HCT116 (cell line): ENCODE data around the gene CST6. TPM values are rescaled to one million over a fixed set of nuclear protein-coding genes. Genes with fewer than 3 reads are reported as not detected.
A peak's percentile ranks its signal among the peaks of the same experiment; 100 is the strongest.

Experiments
- ATAC-seq: fragments of 200-7000 bp; cut with Tn5 transposase; 2 replicates; pipeline ENCODE4 v1.9.1; 2020; ENCODE audit warnings: mild to moderate bottlenecking, moderate library complexity
- BruUV-seq: library from RNA; stranded (reverse); fragments of 400-500 nt; replicated peaks from 2 replicates; lab custom pipeline; 2021; lab: Mats Ljungman, UMichigan
- CTCF ChIA-PET: fragments of 300-600 bp; sonication (Branson Sonifier 250); formaldehyde crosslinking; loops from one replicate; lab custom pipeline; 2021; ENCODE audit warnings: antibody characterized with exemption; lab: Charles Lee
- POLR2A ChIA-PET: fragments of 300-600, 350-600 bp; sonication (Branson Sonifier 250); formaldehyde crosslinking; loops from one replicate; lab custom pipeline; 2021; ENCODE audit warnings: antibody characterized with exemption; lab: Charles Lee
- RAD21 ChIA-PET, 2 experiments: fragments of 300-600 bp; sonication (Branson Sonifier 250); formaldehyde crosslinking; loops; one replicate each; lab custom pipeline; 2023; ENCODE audit warnings: low total read pairs in 2 of 2; ENCODE audit not compliant: uncharacterized antibody in 2 of 2, unreplicated experiment in 2 of 2, low non-redundant PET in 1 of 2; lab: Charles Lee
- DNase-seq: peaks from one replicate; pipeline ENCODE4 v3.0.0-alpha.2; 2010; ENCODE audit warnings: low read depth, low spot score
- H2AFZ ChIP-seq: fragments of 200-600 bp; shearing (Covaris generic), sonication (generic); 2 replicates; pipeline ENCODE4 v1.6.1; 2017; ENCODE audit warnings: low read depth, mixed run types, mixed read lengths, antibody characterized with exemption, low read length; ENCODE audit not compliant: poor library complexity, severe bottlenecking
- H3K27ac ChIP-seq: 2 replicates; pipeline ENCODE4 v1.5.1; 2012; ENCODE audit warnings: low read depth, low read length
- H3K27me3 ChIP-seq: fragments of 200-600 bp; sonication (generic); 2 replicates; pipeline ENCODE4 v1.6.1; 2016; ENCODE audit warnings: mixed run types, low read length, mixed read lengths; ENCODE audit not compliant: insufficient read depth
- H3K36me3 ChIP-seq, 2 experiments: fragments of 200-500 bp in 1 of 2; fragments of 200-600 bp in 1 of 2; sonication (Bioruptor generic) in 1 of 2; sonication (generic) in 1 of 2; 2 replicates each; pipeline versions ENCODE4 v1.5.1 to v1.6.1; 2014 to 2016; ENCODE audit warnings: low read length in 2 of 2, inconsistent platforms in 1 of 2, mixed read lengths in 1 of 2, mixed run types in 1 of 2; ENCODE audit not compliant: insufficient read depth in 2 of 2, control insufficient read depth in 1 of 2
- H3K4me1 ChIP-seq, 2 experiments: fragments of 200-600 bp in 1 of 2; sonication (generic) in 1 of 2; 2 replicates each; pipeline versions ENCODE4 v1.5.1 to v1.6.1; 2012 to 2017; ENCODE audit warnings: low read length in 2 of 2, inconsistent platforms in 1 of 2, mild to moderate bottlenecking in 1 of 2, mixed read lengths in 1 of 2, mixed run types in 1 of 2, moderate library complexity in 1 of 2; ENCODE audit not compliant: insufficient read depth in 2 of 2, control insufficient read depth in 1 of 2
- H3K4me2 ChIP-seq: fragments of 200-600 bp; sonication (generic); 2 replicates; pipeline ENCODE4 v1.6.1; 2017; ENCODE audit warnings: mixed run types, low read length, mixed read lengths
- H3K4me3 ChIP-seq, 2 experiments: fragments of 200-600 bp in 1 of 2; sonication (generic) in 1 of 2; replicated peaks in 1 of 2; 2 replicates each; pipeline ENCODE4 v1.5.1; 2011 to 2016; ENCODE audit warnings: low read length in 2 of 2, control low read depth in 1 of 2, low read depth in 1 of 2, mild to moderate bottlenecking in 1 of 2, mixed read lengths in 1 of 2, mixed run types in 1 of 2
- H3K79me2 ChIP-seq: fragments of 200-600 bp; sonication (generic); 2 replicates; pipeline ENCODE4 v1.6.1; 2017; ENCODE audit warnings: mild to moderate bottlenecking, mixed run types, low read length, moderate library complexity, mixed read lengths; ENCODE audit not compliant: insufficient read depth
- H3K9ac ChIP-seq: fragments of 200-600 bp; sonication (generic); 2 replicates; pipeline ENCODE4 v1.6.1; 2016; ENCODE audit warnings: low read length, mixed read lengths
- H3K9me2 ChIP-seq: fragments of 200-600 bp; sonication (generic), shearing (Covaris generic); 2 replicates; pipeline ENCODE4 v1.6.1; 2017; ENCODE audit warnings: mixed run types, mild to moderate bottlenecking, moderate library complexity; ENCODE audit not compliant: insufficient read depth
- H3K9me3 ChIP-seq, 2 experiments: fragments of 200-500 bp in 1 of 2; fragments of 200-600 bp in 1 of 2; sonication (Bioruptor generic) in 1 of 2; sonication (generic) in 1 of 2; 2 replicates each; pipeline ENCODE4 v1.6.1; 2014 to 2017; ENCODE audit warnings: low read length in 2 of 2, mixed read lengths in 2 of 2, inconsistent platforms in 1 of 2, low read depth in 1 of 2, mild to moderate bottlenecking in 1 of 2, mixed run types in 1 of 2, moderate library complexity in 1 of 2; ENCODE audit not compliant: control insufficient read depth in 1 of 2, insufficient read depth in 1 of 2
- H4K20me1 ChIP-seq: fragments of 200-600 bp; sonication (generic), shearing (Covaris generic); 2 replicates; pipeline ENCODE4 v1.6.1; 2017; ENCODE audit warnings: mixed run types, mild to moderate bottlenecking, moderate library complexity; ENCODE audit not compliant: insufficient read depth
- CBX3 ChIP-seq: IDR thresholded peaks from 2 replicates; pipeline ENCODE4 v1.6.1; 2012; ENCODE audit warnings: low read depth
- ELF1 ChIP-seq: IDR thresholded peaks from 2 replicates; pipeline ENCODE4 v1.6.1; 2012; ENCODE audit warnings: low read depth, borderline replicate concordance
- EZH2 ChIP-seq: fragments of 200-600 bp; sonication (generic); IDR thresholded peaks from 2 replicates; pipeline ENCODE4 v1.6.1; 2017; ENCODE audit warnings: antibody characterized with exemption, mixed run types
- FOSL1 ChIP-seq: IDR thresholded peaks from 2 replicates; pipeline ENCODE4 v1.6.1; 2012; ENCODE audit warnings: low read depth
- JUND ChIP-seq: IDR thresholded peaks from 2 replicates; pipeline ENCODE4 v1.6.1; 2012
- RAD21 ChIP-seq: IDR thresholded peaks from 2 replicates; pipeline ENCODE4 v1.6.1; 2012; ENCODE audit warnings: low read depth, mild to moderate bottlenecking
- ZFX ChIP-seq: fragments of 450-650 bp; IDR thresholded peaks from 2 replicates; pipeline ENCODE4 v1.6.1; 2017
- intact Hi-C: fragments of 100-400 bp; cut with micrococcal nuclease; formaldehyde crosslinking; loops from 2 replicates; pipeline ENCODE4 v1.10.0; 2022
- total RNA-seq: library from RNA; stranded (reverse); gene quantifications from one replicate; pipeline ENCODE4 v1.2.1, GENCODE V29; 2021; ENCODE audit not compliant: unreplicated experiment

Gene CST6
- total RNA-seq, 1 experiment from 2014 or later, result 68.1 TPM

- ChIA-PET RAD21 (no interaction called here), CTCF (no interaction called here), POLR2A (no interaction called here)
- Histone ChIP-seq H3K79me2 (no peaks in the 10 kb centered on the region), H3K27me3 (no peaks in the 10 kb centered on the region), H3K4me1 (no peaks in the 10 kb centered on the region), H3K4me2 (no peak overlapping the region), H2AFZ (no peak overlapping the region), H3K9me3 (no peaks in the 10 kb centered on the region), H3K36me3 (peaks cover 6 to 7% of the 10 kb centered on the region in 2 experiments; a peak in 2 of 4 replicates), H3K27ac (no peak overlapping the region), H4K20me1 (no peaks in the 10 kb centered on the region), H3K9me2 (no peaks in the 10 kb centered on the region), H3K4me3 (no peak overlapping the region), H3K9ac (no peak overlapping the region)
- intact Hi-C loops, result no loop called here
- no TSS peak for BruUV-seq
- no peak for TF ChIP-seq EZH2
- TF ChIP-seq ZFX, result 0 out of 2 replicates have a peak, but pooled peaks have one; percentile 16
- DNase-seq, result no peak
- no peak for ATAC-seq
These were observed 34.0 kb upstream of the CST6 start for GRCh38 chr11:65977621-65978390.

- H3K4me2 ChIP-seq, result no peak overlapping the region
- no peaks in the 10 kb centered on the region for H3K9me2 ChIP-seq
- intact Hi-C loops, result no loop called here
- no peaks in the 10 kb centered on the region for H3K79me2 ChIP-seq
- H3K4me3 ChIP-seq, result no peak overlapping the region
- H3K36me3 ChIP-seq, result peaks cover 2 to 4% of the 10 kb centered on the region in 2 experiments; a peak in 2 of 4 replicates
- no peaks in the 10 kb centered on the region for H4K20me1 ChIP-seq
- no TSS peak for BruUV-seq
- H3K4me1 ChIP-seq, result no peaks in the 10 kb centered on the region
- no peaks in the 10 kb centered on the region for H3K27me3 ChIP-seq
- ChIA-PET RAD21 (no interaction called here), POLR2A (no interaction called here), CTCF (interaction anchor here (1.3 kb wide), 1 partner anchor 10 kb away, joined by 3 read pairs; no protein-coding TSS in a partner anchor)
- H3K9ac ChIP-seq, result no peak overlapping the region
- TF ChIP-seq FOSL1 (no peak), CBX3 (no peak), ELF1 (no peak), RAD21 (no peak), JUND (no peak)
- ATAC-seq (no peak), DNase-seq (no peak)
- H2AFZ ChIP-seq, result no peak overlapping the region
- no peaks in the 10 kb centered on the region for H3K9me3 ChIP-seq
- H3K27ac ChIP-seq, result no peak overlapping the region
These were observed 33.2 kb upstream of the CST6 start for GRCh38 chr11:65978391-65979238.
